IPS-18c (cell line): Measurements from ENCODE around the gene ZDHHC14.
"Not testable (repeated sequence)": the region's sequence is repeated elsewhere in the genome, so short reads cannot be mapped to it uniquely, and the experiment has no call there.

Experiments used
- H3K4me3 ChIP-seq: 2 replicates; pipeline ENCODE4 v1.7.0; 2013; ENCODE audit warnings: low read depth, mild to moderate bottlenecking, low read length, moderate library complexity; ENCODE audit not compliant: insufficient read depth
- H3K9me3 ChIP-seq: one replicate; pipeline ENCODE4 v1.6.1; 2013; ENCODE audit warnings: mild to moderate bottlenecking, low read length, moderate library complexity; ENCODE audit not compliant: control insufficient read depth, insufficient read depth

ZDHHC14 gene

DNA sequence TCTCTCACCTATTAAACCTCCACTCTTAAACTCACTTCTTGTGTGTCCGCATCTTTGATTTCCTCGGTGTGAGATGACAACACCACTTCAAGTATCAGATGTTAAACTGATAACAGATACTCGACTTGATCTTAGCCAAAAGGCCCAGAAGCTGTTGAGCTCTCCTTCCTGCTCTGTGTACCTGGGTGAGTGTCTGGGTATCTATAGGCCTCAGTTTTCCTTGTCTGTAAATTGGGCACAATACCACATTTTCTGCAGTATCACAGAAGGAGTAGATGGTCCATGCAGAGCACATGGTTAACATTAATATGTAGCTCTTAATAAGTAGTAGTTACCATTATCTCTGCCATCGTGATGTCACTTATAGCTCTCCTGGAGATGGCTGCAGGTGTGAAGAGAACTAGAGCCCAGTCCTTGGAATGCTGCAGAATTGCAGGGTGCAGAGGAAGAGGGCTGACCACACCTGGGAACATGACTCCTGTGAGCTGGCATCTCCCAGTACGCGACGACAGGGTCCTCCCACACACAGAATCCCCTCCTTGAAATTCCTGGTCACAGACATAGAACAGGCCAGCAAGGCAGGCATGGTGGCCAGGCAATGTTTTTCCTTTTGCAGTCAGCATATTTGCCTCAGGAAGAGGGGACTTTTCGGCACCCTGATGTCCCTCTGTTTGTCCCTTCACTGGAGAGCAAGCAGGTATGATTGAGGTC, 331.8 kb downstream of the ZDHHC14 start:
- Histone ChIP-seq H3K9me3 (no peaks in the 10 kb centered on the region), H3K4me3 (no peak overlapping the region)

DNA sequence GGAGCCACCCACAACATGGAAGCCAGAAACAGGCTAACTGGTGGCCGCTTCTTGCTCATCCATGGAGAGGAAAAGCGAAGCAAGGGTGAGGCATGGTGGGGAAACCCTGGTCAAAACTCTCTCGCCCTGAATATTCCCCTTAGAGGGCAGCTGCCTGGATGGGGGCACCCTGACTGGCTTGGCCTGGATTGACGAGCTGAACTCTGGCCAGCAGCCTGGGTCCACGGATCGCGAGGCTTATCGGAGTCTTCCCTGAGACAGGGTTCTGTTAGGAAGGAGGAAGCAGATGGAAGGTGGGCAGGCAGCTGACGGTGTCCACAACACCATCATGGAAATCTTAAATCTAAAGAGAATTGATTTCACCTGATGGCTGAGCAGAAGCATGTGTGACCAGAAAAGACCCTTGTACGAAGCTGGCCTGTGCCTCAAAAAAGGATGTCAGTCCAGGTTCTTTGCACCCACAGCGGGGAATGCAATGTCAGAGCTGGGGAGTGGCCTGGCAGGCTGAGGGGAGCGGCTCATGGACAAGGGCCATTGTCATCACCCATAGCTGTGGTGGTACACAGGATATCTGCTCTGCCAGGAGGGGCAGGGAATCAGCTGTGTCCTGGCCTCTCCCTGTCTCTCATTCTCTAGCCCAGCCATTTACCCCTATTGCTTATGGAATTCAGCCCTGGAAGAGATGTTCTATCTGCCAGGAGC, 332.6 kb downstream of the ZDHHC14 start:
- no peak overlapping the region for H3K4me3 ChIP-seq
- no peaks in the 10 kb centered on the region for H3K9me3 ChIP-seq

DNA sequence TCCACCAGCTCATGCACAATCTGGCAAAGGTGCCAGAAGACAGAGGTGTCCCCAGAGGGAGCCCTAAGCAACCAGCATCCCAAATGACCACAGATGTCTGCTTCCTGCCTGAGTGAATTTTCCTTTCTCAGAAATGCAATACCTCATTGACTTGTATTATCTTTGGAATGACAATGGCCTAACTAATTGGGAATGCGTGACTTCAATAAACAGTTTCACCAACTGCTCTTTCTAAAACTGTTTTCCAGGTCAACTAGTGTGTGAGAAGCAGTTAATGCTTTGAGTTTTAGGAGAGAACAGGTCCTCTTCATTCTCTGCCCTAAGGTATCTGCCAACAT, 333.1 kb downstream of the ZDHHC14 start:
- Histone ChIP-seq H3K4me3 (no peak overlapping the region), H3K9me3 (no peaks in the 10 kb centered on the region)

DNA sequence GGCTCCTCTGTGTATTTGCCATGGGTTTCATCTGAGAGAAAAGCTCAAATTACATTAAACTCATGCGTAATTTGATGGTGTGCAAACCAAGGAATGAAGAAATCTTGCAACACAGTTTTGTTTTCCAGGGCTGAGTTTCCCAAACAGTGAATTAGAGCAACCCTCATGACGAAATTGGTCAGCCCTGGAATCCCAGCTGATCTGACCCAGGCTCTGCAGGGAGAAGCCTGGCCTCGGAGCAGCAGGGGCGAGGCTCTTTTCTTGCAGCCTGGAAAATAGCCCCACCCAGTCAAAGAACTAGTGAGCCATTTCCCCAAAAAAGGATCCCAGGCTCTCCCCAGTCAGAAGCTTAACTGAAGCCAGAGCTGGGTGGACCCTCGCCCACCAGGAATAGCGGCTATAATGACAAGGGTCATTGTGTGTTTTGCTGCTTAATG, 334.8 kb downstream of the ZDHHC14 start:
- no peaks in the 10 kb centered on the region for H3K9me3 ChIP-seq
- no peak overlapping the region for H3K4me3 ChIP-seq

DNA sequence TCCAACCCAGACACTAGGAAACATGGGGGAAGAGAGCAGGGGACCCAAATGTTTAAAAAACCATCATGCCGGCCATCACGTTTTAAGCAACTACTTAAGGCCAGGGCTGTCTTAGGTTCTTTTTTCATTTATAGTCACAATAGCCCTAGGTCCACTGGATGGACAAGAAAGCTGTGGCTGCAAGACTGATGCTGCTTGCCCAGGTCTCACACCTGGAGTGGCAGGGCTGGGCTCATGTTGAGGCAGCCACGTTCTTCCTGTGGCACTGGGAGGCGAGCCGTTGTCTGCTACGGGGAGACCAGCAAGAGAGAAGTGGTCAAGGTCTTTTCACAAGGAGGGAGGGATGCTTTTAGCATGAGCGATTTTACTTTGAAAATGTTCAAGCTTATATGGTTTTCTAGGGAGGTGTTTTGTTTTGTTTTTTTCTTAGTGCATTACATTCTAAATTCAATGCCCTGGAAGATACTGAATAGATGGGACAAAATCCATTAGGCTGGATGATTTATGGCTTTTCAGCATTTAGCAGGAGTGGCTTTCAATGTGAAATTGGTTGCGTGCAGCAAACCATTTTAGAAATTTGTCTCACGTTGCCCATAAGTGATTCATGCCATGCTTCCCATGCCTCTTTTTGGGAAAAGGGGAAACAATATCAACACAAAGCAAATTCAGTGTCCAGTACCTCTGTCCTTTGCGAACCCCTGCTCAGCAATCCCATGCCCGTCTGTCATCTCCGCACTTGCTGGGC, 335.4 kb downstream of the ZDHHC14 start:
- Histone ChIP-seq H3K9me3 (no peaks in the 10 kb centered on the region), H3K4me3 (no peak overlapping the region)

DNA sequence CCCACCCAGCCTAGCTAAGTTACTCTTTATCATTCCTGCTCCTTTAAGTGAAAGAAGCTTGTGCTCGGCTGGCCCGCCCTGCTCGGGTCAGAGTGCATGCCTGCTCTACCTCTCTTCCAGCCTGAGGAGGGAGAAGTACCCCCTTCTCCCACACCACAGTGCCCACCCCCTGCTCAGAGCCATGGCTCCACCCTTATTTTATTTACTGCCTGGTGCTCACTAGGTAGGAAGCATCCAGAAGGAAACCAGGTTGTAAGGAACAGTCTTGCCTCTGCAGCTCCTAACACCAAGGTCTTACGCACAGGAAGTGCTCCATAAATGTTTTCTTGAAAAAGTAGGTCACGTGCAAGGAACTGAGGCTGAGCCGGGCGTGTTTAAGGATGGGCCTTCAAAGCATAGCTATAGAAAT, 336.4 kb downstream of the ZDHHC14 start:
- no peaks in the 10 kb centered on the region for H3K9me3 ChIP-seq
- H3K4me3 ChIP-seq = no peak overlapping the region

DNA sequence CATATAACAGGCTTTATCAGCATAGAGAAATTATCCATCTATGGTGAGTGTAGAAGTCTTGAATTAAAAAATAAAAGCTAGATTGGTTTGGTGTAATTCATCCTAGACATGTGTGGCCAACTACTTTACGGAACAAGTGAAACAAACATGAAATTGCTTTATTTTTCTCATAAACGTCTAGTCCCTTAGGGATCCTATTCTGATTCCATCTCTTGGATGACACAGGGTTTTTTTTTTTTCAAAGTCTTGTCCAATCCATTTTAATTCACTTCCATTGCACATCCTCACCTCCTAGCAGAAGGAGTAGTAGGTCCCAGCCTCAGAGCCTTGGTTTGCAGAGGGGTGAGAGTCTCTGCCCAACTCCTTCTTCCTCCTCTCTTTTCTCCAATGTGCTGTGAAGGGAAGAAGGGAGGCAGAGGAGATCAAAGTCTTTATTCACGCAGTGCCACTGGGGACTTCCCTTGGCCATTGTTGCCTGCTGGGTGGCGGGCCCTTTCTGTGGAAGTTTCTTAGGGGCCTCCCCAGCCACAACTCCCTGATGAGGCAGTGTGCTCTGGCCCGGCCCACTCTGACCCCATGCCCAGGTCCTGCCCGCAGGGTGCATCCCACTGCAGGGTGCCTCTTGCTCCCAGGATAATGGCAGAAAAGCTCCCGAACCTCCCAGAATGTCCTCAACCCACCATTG, 337.7 kb downstream of the ZDHHC14 start:
- no peak overlapping the region for H3K4me3 ChIP-seq
- H3K9me3 ChIP-seq = no peaks in the 10 kb centered on the region

DNA sequence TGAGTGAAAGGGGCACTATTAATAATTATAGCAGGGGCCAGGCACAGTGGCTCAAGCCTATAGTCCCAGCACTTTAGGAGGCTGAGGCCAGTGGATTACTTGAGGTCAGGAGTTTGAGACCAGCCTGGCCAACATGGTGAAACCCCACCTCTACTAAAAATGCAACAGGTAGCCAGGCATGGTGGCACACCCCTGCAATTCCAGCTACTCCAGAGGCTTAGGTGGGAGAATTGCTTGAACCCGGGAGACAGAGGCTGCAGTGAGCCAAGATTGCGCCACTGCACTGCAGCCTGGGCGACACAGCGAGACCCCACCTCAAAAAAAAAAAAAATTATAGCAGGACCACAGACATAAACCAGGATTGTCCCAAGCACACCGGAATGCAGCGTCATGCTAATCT, 340.0 kb downstream of the ZDHHC14 start:
- H3K9me3 ChIP-seq, H3K4me3 ChIP-seq: not testable (repeated sequence)

DNA sequence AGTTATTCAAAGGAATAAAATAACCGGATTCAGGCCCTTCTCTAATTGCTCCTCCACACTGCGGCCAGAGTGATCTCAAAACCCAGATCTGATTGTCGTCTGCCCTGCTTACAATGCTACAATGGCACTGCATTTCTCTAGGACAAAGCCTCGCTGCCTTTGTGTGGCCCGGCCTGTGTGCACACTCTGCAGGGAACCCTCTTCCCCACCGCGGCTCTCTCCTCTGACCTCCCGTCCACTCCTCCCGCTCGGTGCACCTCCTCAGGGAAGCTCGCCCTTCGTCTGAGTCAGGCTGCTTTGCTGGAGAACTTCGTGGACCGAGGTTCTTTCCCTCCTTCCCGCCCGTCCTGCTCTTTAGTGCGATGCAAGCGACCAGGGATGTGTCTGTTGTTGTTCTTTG, 340.4 kb downstream of the ZDHHC14 start:
- no peak overlapping the region for H3K4me3 ChIP-seq

DNA sequence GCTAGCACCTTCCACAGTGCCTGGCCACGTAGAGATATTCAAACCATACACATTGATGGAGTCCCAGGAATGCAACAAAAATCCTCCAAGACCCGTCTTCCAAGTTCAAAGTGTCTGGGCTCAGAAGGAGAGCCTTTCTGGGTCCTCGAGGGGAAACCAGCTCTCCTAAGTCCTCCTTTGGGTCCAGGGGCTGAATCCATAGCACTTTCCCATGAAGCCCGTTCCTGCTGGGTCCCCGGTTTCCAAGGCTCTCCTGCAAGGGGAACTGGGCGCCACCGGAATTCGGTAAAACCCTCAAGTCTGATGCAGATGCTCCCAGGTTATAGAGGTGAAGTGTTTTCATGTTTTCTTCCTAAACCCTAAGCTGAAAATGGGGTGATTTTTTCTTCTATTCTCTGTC, 340.8 kb downstream of the ZDHHC14 start:
- no peak overlapping the region for H3K4me3 ChIP-seq
- H3K9me3 ChIP-seq = no peaks in the 10 kb centered on the region

More for the DNA sequence above, 340.4 kb downstream of the ZDHHC14 start:
- no peaks in the 10 kb centered on the region for H3K9me3 ChIP-seq

DNA sequence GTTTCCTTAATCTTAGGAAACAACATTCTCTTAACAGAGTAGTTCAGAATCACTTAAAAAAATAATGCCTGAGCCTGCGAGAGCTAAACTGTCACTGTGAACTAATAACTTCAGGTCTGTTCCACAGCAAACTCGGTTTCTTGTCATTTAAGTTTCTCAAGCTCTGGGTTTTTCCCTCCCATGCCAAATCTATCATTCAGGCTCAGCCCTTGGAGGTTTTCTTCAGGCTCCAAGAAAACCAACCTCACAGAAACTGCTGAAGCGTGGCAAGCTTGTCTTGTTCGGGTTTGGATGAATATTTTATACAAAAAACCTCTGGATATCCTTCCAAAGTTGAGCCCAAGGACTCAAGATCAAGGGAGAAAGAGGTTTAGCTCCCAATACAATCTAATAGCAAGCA, 342.4 kb downstream of the ZDHHC14 start:
- Histone ChIP-seq H3K4me3 (no peak overlapping the region), H3K9me3 (no peaks in the 10 kb centered on the region)

DNA sequence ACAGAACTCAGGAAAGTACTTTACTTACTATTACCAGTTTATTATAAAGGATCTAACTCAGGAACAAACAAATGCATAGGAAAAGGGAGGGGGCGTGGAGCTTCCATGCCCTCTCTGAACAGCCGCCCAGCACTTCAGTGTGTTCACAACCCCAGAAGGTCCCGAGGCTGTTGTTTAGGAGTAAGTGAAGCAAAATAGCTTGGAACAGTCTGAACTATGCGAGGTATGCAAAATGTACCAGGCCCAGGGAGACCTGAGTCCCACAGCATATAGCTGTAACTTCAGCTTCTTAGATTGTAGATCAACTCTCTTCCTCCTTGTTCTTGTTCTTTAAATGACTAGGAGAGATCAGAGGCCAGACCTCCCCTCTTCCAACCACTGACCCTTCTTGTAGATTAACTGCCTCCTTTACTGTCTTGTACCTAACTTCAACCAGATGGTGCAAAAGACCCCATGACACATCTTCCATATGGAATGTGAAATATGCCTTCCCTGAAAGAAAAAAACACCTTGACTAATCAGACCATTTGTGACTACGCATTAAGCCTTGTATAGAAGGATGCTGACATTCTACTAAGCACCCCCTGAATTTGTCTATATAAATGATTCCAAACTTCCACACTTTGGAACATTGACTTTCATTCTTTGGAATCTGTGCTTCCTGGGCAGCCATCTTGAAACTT, 343.3 kb downstream of the ZDHHC14 start:
- no peak overlapping the region for H3K4me3 ChIP-seq

DNA sequence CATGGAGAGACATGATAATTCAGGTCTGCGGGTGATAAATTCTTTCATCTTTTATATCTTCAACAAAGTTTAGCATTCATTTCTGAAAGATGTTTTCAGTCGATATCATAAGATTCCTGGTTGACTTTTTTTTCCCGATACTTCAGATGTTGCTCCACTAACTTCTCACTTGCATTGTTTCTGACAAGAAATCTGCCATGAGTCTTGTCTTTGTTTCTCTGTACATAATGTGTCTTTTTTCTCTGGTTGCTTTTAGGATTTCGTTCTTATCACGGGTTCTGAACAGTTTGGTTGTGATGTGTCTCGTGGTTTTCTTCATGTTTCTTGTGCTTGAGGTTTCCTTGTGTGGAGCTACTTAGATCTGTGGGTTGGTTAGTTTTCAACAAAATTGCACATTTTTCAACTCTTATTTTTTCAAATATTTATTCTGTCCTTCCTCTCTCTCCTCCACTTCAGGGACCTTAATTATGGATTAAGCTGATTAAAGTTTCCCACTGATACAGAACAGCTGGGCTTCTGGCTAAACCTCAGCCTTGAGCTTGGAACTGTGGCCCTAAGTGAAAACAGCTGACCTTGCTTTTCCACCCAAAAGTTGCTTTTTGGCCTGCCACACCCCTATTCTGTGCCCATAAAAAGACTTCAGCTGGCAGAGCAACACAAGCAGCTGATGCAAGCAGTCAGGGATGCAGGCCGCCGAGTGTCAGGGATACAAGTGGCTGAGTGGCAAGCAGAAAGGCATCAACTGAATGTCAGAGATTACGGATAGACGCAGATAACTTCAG, 344.2 kb downstream of the ZDHHC14 start:
- H3K9me3 ChIP-seq = no peaks in the 10 kb centered on the region
- no peak overlapping the region for H3K4me3 ChIP-seq

More for the DNA sequence above, 343.3 kb downstream of the ZDHHC14 start:
- no peaks in the 10 kb centered on the region for H3K9me3 ChIP-seq

DNA sequence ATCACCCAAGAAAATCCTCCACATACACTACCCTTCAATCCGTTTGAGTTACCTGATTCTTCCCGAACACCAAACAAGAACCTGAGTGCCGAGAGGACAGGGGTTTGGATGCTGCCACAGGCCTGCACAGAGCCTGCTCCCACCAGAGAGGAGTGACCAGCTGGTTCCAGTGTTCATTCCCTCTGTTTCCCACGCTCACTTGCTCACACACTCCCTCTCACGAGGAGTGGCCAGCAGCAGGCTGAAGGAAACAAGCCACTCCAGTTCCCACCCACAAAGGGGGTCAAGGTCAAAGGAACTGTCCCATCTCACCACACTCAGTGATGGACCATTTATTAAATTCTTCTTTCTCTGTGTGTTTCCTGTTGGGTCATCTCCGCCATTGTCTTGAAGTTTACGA, 344.8 kb downstream of the ZDHHC14 start:
- Histone ChIP-seq H3K9me3 (no peaks in the 10 kb centered on the region), H3K4me3 (no peak overlapping the region)

DNA sequence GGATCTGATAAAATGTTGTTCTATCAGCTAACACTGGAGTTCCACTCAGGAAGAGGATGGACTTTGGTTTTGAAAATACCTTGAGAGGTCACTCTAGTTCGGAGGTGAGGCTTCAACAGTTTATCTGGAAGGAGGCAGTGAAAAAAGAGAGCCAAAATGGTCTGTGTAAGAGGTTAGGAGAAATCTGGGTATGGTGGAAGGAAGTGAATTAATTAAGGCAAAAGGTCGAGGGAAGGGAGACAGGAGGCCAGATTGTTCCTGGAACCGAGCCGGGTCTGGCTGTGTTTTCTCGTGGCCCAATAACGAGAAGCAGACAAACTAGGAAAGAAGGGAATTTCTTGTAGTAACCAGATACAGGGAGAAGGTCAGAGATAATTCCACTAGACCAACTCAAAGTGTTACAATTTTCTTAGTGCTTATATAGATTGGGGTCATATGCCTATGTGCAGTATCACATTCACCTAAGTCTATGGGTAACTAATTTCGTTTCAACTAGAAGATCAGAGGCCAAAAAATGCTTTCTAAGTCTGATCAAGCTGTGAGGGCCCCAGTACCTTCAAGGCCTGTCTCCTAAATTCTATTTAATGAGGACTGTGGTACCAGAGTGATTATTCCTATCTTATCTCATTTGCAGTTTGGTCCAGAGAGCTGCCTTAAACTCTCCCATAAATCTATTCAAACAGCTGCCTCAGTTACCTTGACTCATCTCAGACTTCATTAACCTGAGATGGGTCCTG, 346.1 kb downstream of the ZDHHC14 start:
- no peak overlapping the region for H3K4me3 ChIP-seq
- H3K9me3 ChIP-seq = no peaks in the 10 kb centered on the region
